ENCODE results near the gene MAGI2.

The MAGI2 gene

GRCh38 chr7:79312022-79312421, 141.4 kb downstream of the MAGI2 start:
- Mint-ChIP-seq H3K36me3 (no peaks in the 10 kb centered on the region), H3K27ac (no peak overlapping the region), H3K4me3 (no peak overlapping the region), H3K27me3 (peaks cover 2% of the 10 kb centered on the region), H3K4me1 (no peaks in the 10 kb centered on the region), H3K9me3 (no peaks in the 10 kb centered on the region)

DNA sequence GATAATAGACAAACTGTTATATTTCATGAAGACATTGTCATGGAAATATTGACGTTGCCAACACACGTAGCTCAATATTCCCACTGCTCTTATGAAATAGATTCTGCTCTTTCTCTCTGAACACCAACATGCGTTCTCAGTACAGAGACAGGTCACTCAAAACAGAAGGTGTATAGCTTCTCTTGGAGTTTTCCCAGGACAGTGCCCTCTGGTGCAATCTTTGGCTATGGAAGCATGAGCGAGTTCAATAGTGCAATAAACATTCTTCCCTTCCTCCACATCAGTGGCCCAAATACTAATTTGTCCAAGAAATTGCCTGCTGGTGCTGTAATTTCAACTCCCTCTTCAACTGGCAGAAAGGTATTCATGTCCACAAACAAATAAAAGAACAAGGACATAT, 145.3 kb downstream of the MAGI2 start:
- no peaks in the 10 kb centered on the region for H3K9me3 Mint-ChIP-seq
- no peaks in the 10 kb centered on the region for H3K27me3 Mint-ChIP-seq
- H3K4me1 Mint-ChIP-seq: no peaks in the 10 kb centered on the region
- H3K4me3 Mint-ChIP-seq: no peak overlapping the region
- H3K27ac Mint-ChIP-seq: no peak overlapping the region
- no peaks in the 10 kb centered on the region for H3K36me3 Mint-ChIP-seq

DNA sequence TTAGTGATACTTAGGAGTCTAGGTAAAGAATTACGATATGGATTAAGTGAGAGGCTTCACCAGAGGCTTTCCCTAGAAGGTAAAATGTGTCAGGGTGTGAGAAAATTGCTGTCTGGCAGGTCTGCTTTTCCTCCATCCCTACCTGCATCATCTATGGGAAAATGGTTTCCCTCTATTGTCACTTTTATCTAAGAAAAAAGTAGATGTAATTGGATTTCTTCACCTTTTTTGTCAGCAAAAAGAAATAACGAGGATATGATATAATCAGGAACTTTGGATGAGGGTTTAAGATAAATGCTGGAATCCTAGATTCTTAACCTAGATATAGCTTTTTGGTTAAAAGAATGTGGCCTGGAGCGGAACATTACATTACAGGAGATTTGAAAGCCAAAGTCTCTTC, 146.1 kb downstream of the MAGI2 start:
- no peak overlapping the region for H3K27ac Mint-ChIP-seq
- no peaks in the 10 kb centered on the region for H3K9me3 Mint-ChIP-seq
- no peaks in the 10 kb centered on the region for H3K4me1 Mint-ChIP-seq
- H3K4me3 Mint-ChIP-seq: no peak overlapping the region
- no peaks in the 10 kb centered on the region for H3K36me3 Mint-ChIP-seq
- no peaks in the 10 kb centered on the region for H3K27me3 Mint-ChIP-seq

- Mint-ChIP-seq H3K27ac (no peak overlapping the region), H3K4me3 (no peak overlapping the region), H3K27me3 (no peaks in the 10 kb centered on the region), H3K36me3 (no peaks in the 10 kb centered on the region), H3K4me1 (no peaks in the 10 kb centered on the region), H3K9me3 (peaks cover 5% of the 10 kb centered on the region)
These were observed 148.8 kb downstream of the MAGI2 start for GRCh38 chr7:79304711-79305110.

DNA sequence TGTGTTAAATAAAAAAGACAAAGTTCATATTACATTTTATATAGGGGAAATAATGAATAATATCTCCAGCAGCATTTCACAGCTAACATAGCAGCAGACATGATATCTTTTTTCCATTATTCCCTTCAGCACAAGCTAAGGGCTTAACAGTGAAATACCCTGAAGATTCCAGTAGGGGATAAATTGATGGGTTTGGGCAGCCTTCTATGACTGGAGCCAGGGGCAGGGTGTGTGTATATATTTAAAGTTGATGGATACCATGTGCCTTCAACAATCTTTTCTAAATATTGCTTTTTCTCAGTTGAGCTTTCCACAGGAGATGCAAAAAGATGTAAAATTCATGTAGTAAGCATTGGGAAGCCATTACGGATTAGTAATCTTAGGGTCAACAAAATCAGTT, 151.2 kb downstream of the MAGI2 start:
- Mint-ChIP-seq H3K9me3 (peaks cover 10% of the 10 kb centered on the region), H3K4me1 (no peaks in the 10 kb centered on the region), H3K36me3 (no peaks in the 10 kb centered on the region), H3K4me3 (no peak overlapping the region), H3K27me3 (no peaks in the 10 kb centered on the region), H3K27ac (no peak overlapping the region)

- H3K9me3 Mint-ChIP-seq: peaks cover 10% of the 10 kb centered on the region
- no peak overlapping the region for H3K4me3 Mint-ChIP-seq
- H3K27ac Mint-ChIP-seq: no peak overlapping the region
- H3K27me3 Mint-ChIP-seq: no peaks in the 10 kb centered on the region
- no peaks in the 10 kb centered on the region for H3K4me1 Mint-ChIP-seq
- H3K36me3 Mint-ChIP-seq: no peaks in the 10 kb centered on the region
These were observed 152.0 kb downstream of the MAGI2 start for GRCh38 chr7:79301419-79301818.

DNA sequence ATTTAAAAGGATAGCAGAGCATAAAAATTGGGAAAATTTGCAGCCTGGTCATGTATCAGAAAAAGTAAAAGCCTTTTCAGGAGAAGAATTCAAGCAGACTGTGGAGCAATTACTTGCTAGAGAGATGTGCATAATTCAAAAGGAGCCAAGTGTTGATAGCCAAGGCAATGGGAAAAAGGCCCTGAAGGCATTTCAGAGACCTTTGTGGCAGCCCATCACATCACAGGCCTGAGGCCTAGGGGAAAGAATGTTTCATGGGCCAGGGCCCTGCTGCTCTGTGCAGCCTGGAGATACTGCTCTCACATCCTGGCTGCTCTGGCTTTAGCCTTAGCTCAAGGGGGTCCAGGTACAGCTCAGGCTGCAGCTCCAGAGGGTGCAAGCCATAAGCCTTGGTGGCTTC, 152.9 kb downstream of the MAGI2 start:
- H3K27me3 Mint-ChIP-seq: no peaks in the 10 kb centered on the region
- H3K27ac Mint-ChIP-seq: no peak overlapping the region
- peaks cover 10% of the 10 kb centered on the region for H3K9me3 Mint-ChIP-seq
- no peaks in the 10 kb centered on the region for H3K36me3 Mint-ChIP-seq
- no peak overlapping the region for H3K4me3 Mint-ChIP-seq
- H3K4me1 Mint-ChIP-seq: no peaks in the 10 kb centered on the region

DNA sequence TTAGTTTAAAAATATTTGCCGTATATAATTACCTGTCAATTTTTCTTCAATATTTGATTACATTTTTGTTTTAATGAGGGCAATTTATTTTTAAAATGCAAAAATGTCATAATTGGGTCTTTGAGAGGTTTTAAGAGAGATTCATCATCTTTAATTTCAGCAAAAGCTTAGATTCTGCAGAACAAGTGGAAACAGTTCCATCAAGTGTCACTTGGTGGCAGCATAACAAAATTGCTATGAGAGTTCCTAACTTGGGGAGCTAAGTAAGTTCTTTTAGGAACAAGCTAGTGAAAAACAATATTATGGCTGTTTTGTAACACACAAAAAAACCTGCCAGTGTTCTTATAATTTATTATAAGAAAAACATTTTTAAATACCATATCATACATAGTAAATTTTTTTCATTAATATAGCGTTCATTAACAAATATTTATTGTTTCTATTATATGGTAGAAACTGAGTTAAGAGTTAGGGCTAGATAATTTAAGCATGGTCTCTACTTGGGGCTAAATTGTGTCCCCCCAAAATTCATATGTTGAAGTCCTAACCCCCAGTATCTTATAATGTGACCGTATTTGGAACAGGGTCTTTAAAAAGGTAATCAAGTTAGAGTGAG, 155.2 kb downstream of the MAGI2 start:
- Mint-ChIP-seq H3K36me3 (no peaks in the 10 kb centered on the region), H3K27ac (no peak overlapping the region), H3K4me1 (no peaks in the 10 kb centered on the region), H3K9me3 (peaks cover 10% of the 10 kb centered on the region), H3K4me3 (no peak overlapping the region), H3K27me3 (no peaks in the 10 kb centered on the region)

- Mint-ChIP-seq H3K36me3 (no peaks in the 10 kb centered on the region), H3K27me3 (no peaks in the 10 kb centered on the region), H3K4me3 (no peak overlapping the region), H3K27ac (no peak overlapping the region), H3K9me3 (peaks cover 10% of the 10 kb centered on the region), H3K4me1 (no peaks in the 10 kb centered on the region)
These were observed 156.7 kb downstream of the MAGI2 start for GRCh38 chr7:79296553-79297320.

GRCh38 chr7:79293655-79294142, 159.8 kb downstream of the MAGI2 start:
- Mint-ChIP-seq H3K36me3 (no peaks in the 10 kb centered on the region), H3K4me1 (no peaks in the 10 kb centered on the region), H3K9me3 (no peaks in the 10 kb centered on the region), H3K27ac (no peak overlapping the region), H3K27me3 (no peaks in the 10 kb centered on the region), H3K4me3 (no peak overlapping the region)

DNA sequence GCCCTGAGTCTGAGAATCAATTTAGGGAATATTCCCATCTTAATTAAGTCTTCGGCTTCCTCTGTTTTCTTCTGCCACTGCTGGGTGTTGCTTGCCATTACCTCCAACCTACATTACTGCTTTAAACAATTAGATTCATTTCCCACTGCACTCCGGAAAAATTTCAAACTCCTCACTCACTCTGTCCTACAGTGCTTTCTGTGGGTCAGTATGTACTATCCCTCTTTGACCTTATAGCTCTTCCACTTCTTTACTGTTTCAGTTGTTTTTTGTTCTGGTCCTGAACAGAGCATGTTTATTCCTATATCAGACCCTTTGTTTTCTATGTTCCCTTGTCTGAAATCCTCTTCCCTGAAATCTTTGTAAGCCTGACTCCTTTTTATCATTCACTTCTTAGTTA, 160.6 kb downstream of the MAGI2 start:
- Mint-ChIP-seq H3K27ac (no peak overlapping the region), H3K4me1 (no peaks in the 10 kb centered on the region), H3K9me3 (no peaks in the 10 kb centered on the region), H3K36me3 (no peaks in the 10 kb centered on the region), H3K4me3 (no peak overlapping the region), H3K27me3 (no peaks in the 10 kb centered on the region)

DNA sequence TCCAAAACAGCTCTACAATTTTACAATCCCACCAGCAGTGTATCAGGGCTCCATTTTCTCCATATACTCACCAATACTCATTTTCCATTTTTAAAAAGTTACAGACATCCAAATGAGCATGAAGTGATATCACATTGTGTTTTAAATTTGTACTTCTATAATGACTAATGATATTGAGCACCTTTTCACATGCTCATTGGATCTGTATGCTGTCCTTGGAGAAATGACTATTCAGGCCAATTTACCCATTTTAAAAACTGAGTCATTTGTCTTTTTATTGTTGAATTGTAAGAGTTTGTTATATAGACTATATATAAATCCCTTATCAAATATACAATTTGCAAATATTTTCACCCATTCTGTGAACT, 162.0 kb downstream of the MAGI2 start:
- no peaks in the 10 kb centered on the region for H3K4me1 Mint-ChIP-seq
- H3K4me3 Mint-ChIP-seq: no peak overlapping the region
- no peaks in the 10 kb centered on the region for H3K27me3 Mint-ChIP-seq
- no peaks in the 10 kb centered on the region for H3K9me3 Mint-ChIP-seq
- no peaks in the 10 kb centered on the region for H3K36me3 Mint-ChIP-seq
- H3K27ac Mint-ChIP-seq: no peak overlapping the region

GRCh38 chr7:79290841-79291497, 162.5 kb downstream of the MAGI2 start:
- Mint-ChIP-seq H3K27me3 (no peaks in the 10 kb centered on the region), H3K9me3 (no peaks in the 10 kb centered on the region), H3K4me1 (no peaks in the 10 kb centered on the region), H3K27ac (no peak overlapping the region), H3K4me3 (no peak overlapping the region), H3K36me3 (no peaks in the 10 kb centered on the region)

DNA sequence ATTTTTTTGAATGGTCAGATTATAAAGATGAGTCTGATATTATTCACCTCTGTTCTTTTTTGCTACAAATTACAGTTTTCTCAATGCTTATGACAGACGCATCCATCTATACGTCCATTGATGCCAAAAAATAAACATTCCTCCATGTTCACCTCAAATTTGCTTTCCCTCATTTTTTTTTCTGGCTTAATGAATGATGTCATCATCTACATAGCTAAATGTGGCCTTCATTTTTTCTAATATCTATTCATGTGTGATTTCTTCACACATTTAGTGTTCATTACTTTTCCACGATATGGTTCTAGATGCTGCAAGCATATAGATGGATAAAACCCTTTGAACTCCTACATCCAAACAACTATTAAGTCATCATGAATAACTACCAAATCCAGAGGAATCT, 163.1 kb downstream of the MAGI2 start:
- no peak overlapping the region for H3K27ac Mint-ChIP-seq
- no peaks in the 10 kb centered on the region for H3K36me3 Mint-ChIP-seq
- no peaks in the 10 kb centered on the region for H3K27me3 Mint-ChIP-seq
- H3K4me1 Mint-ChIP-seq: no peaks in the 10 kb centered on the region
- no peaks in the 10 kb centered on the region for H3K9me3 Mint-ChIP-seq
- H3K4me3 Mint-ChIP-seq: no peak overlapping the region

DNA sequence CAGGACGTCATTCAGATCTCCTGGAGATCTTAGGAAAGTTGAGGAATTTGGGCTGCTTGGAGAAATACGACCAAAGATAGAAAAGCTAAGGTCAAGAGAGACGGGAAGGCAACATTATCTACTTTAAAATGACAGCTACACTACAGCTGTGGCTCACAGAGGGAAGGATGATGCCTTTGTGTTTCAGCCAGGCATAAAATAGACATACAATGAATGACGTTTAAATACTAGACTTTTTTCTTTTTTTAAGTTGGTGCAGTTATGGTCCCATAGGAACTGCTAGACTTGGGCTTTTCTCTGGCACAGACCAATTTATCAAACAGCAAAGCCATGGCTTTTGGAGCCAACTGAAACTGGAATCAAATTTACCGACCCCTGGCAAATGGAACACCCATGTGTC, 164.8 kb downstream of the MAGI2 start:
- no peaks in the 10 kb centered on the region for H3K4me1 Mint-ChIP-seq
- no peak overlapping the region for H3K27ac Mint-ChIP-seq
- no peaks in the 10 kb centered on the region for H3K9me3 Mint-ChIP-seq
- no peak overlapping the region for H3K4me3 Mint-ChIP-seq
- no peaks in the 10 kb centered on the region for H3K27me3 Mint-ChIP-seq
- no peaks in the 10 kb centered on the region for H3K36me3 Mint-ChIP-seq

DNA sequence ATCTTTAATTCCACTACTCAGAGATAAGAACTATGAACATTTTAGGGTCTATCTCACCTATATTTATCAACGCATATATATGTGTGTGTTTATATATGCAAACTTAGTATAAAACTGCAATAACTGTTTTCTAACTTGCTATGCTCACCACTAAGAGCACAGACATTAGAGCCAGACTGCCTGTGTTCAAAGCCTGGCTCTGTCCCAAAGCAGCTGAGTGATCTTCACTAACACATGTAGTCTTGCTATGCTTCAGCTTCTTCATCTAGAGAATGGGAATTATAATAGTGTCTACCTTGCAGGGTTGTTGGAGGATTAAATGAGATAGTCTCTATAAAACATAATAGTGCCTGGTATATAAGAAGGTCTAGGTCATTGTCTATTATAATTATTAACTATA, 165.5 kb downstream of the MAGI2 start:
- H3K27me3 Mint-ChIP-seq: no peaks in the 10 kb centered on the region
- H3K9me3 Mint-ChIP-seq: no peaks in the 10 kb centered on the region
- no peaks in the 10 kb centered on the region for H3K36me3 Mint-ChIP-seq
- H3K4me3 Mint-ChIP-seq: no peak overlapping the region
- H3K27ac Mint-ChIP-seq: no peak overlapping the region
- no peaks in the 10 kb centered on the region for H3K4me1 Mint-ChIP-seq

Measured in activated naive CD4-positive, alpha-beta T cell treated with anti-CD3 and anti-CD28 coated beads, Interleukin-2, amount 50 U/mL, for 24 hours (primary cell).